ENCODE data around the gene COMMD10. TPM values are rescaled to one million over a fixed set of nuclear protein-coding genes. Genes with fewer than 3 reads are reported as not detected.

Gene COMMD10
- total and polyA plus RNA-seq, 4 experiments from 2014 or later, result 31.4 to 54.3 (median 35.2) TPM

DNA sequence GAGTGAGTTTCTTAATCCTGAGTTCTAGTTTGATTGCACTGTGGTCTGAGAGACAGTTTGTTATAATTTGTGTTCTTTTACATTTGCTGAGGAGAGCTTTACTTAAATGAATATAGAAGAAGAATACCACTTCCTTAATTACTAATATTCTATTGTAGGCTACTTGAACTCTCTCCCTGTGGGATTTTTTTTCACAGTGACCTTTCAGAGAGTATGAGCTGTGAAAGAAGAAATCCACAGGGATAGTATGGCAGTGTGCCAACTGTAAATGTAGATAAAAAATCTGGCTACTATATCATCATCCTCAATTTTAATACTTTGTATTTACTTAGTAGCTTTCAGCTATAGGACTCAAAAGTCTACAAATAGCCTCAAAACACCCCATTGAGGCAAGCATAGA, 67.3 kb downstream of the COMMD10 start:
- Mint-ChIP-seq H3K4me3 (no peak overlapping the region), H3K9me3 (peaks cover 0 to 9% (median 0%) of the 10 kb centered on the region in 8 donors), H3K27me3 (no peaks in the 10 kb centered on the region), H3K36me3 (peaks cover 7 to 22% of the 10 kb centered on the region in 2 donors), H3K27ac (no peak overlapping the region), H3K4me1 (peaks cover 5 to 9% (median 7%) of the 10 kb centered on the region in 4 donors)
- POLR2A ChIA-PET (ENCODE audit: partially characterized antibody), result no interaction called here
- CTCF ChIA-PET (ENCODE audit: partially characterized antibody), result interaction anchor here (1.2 kb wide), 1 partner anchor 15 kb away, joined by 6 read pairs; no protein-coding TSS in a partner anchor
- DNase-seq, result no peak
- Histone ChIP-seq H3K27ac (ENCODE audit: low read depth, low read length) (no peak overlapping the region), H3K4me3 (ENCODE audit: low read length in 2 of 2) (no peak overlapping the region), H3K36me3 (ENCODE audit: insufficient read depth, low read length) (no peaks in the 10 kb centered on the region), H3K9me3 (ENCODE audit: control insufficient read depth in 1 of 2, low read length in 2 of 2) (no peaks in the 10 kb centered on the region), H3K4me1 (ENCODE audit: insufficient read depth, low read length) (no peaks in the 10 kb centered on the region), H3K27me3 (ENCODE audit: insufficient read depth, low read length) (no peaks in the 10 kb centered on the region)
- intact Hi-C loops (cut with micrococcal nuclease), result no loop called here

DNA sequence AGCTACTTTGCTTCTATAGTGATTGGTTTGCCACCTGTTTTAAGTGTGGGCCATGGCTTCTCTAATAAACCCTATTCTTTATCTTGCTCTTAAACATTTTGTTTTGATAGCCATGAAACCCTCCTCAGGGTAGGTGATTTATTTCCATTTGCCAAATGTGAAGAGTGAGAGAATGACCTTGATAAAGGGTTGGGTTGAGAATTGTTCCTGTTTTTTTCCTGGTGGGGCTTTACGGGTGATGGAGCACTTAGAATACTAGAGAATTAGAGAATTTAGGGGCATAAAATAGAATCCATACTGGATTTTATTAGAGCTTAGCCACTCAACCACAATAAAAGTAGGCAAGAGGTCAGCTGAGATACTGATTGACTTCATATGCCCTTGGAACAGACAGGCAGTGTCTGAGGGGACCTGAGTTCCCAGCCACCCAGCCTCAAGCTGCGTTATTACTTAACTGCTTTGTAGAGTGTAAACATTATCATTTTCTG, 68.9 kb downstream of the COMMD10 start:
- DNase-seq, result no peak
- H3K4me3 ChIP-seq (ENCODE audit: low read length in 2 of 2), result no peak overlapping the region
- H3K27me3 ChIP-seq (ENCODE audit: insufficient read depth, low read length), result no peaks in the 10 kb centered on the region
- ChIA-PET CTCF (ENCODE audit: partially characterized antibody) (interaction anchor here (1.2 to 1.3 kb wide), 2 partner anchors 9 to 17 kb away, joined by 3 to 6 read pairs; no protein-coding TSS in a partner anchor), POLR2A (ENCODE audit: partially characterized antibody) (no interaction called here)
- no peaks in the 10 kb centered on the region for H3K4me1 ChIP-seq (ENCODE audit: insufficient read depth, low read length)
- H3K36me3 ChIP-seq (ENCODE audit: insufficient read depth, low read length), result no peaks in the 10 kb centered on the region
- peaks cover 0 to 4% (median 0%) of the 10 kb centered on the region in 8 donors for H3K9me3 Mint-ChIP-seq
- H3K27me3 Mint-ChIP-seq, result no peaks in the 10 kb centered on the region
- no peaks in the 10 kb centered on the region for H3K9me3 ChIP-seq (ENCODE audit: control insufficient read depth in 1 of 2, low read length in 2 of 2)
- peaks cover 6 to 14% (median 10%) of the 10 kb centered on the region in 4 donors for H3K4me1 Mint-ChIP-seq
- intact Hi-C loops (cut with micrococcal nuclease), result no loop called here
- no peak overlapping the region for H3K27ac ChIP-seq (ENCODE audit: low read depth, low read length)
- no peak overlapping the region for H3K27ac Mint-ChIP-seq
- peak overlapping the region in 1 of 8 donors; percentile 15 for H3K4me3 Mint-ChIP-seq
- H3K36me3 Mint-ChIP-seq, result peaks cover 4 to 22% of the 10 kb centered on the region in 2 donors

DNA sequence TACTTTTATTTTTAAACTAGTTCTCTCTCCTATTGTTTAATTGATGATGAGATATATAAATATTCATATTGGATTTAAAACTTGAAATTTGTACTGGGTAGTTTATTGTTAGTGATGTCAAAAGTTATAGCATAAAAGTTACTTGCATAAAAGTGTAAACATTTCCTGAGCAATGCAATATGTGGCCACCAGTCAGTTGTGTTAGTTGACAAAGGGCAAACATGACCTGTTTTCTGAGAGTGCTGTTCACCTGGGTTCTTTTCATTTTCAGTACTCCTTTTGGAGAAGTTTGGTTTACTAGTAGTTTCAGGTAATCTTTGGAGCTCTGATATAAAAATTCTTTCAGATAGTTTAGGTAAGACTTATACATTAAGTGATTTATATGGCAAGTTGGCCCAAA, 69.4 kb downstream of the COMMD10 start:
- POLR2A ChIA-PET (ENCODE audit: partially characterized antibody), result no interaction called here
- Mint-ChIP-seq H3K4me3 (no peak overlapping the region), H3K27me3 (no peaks in the 10 kb centered on the region), H3K27ac (peak overlapping the region in 1 of 7 donors; percentile 9), H3K9me3 (no peaks in the 10 kb centered on the region), H3K4me1 (peaks cover 6 to 19% (median 13%) of the 10 kb centered on the region in 4 donors), H3K36me3 (peaks cover 4 to 24% of the 10 kb centered on the region in 2 donors)
- Histone ChIP-seq H3K4me1 (ENCODE audit: insufficient read depth, low read length) (no peaks in the 10 kb centered on the region), H3K27me3 (ENCODE audit: insufficient read depth, low read length) (no peaks in the 10 kb centered on the region), H3K27ac (ENCODE audit: low read depth, low read length) (no peak overlapping the region), H3K4me3 (ENCODE audit: low read length in 2 of 2) (no peak overlapping the region), H3K9me3 (ENCODE audit: control insufficient read depth in 1 of 2, low read length in 2 of 2) (no peaks in the 10 kb centered on the region), H3K36me3 (ENCODE audit: insufficient read depth, low read length) (no peaks in the 10 kb centered on the region)
- intact Hi-C loops (cut with micrococcal nuclease), result no loop called here
- no peak for DNase-seq
- CTCF ChIA-PET (ENCODE audit: partially characterized antibody), result interaction anchor here (1.3 kb wide), 1 partner anchor 8 kb away, joined by 3 read pairs; no protein-coding TSS in a partner anchor

DNA sequence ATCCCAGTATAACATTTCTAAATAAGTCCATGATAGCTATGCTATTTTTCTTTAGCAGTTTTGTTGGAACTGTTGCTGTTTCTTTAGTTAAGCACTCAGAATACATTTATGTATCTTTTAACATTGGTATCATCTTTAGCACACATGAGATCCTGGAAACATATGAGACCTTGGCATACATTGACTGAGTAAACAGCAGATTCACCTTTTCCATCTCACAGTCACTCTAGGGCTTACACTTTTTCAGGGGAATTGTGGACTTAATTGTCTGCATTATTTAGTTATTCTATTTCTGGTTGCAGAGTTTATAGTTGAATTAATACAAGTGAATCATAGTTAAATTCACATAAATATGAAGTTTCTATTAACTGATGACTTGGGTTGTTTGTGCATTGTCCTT, 70.1 kb downstream of the COMMD10 start:
- Histone ChIP-seq H3K36me3 (ENCODE audit: insufficient read depth, low read length) (no peaks in the 10 kb centered on the region), H3K27me3 (ENCODE audit: insufficient read depth, low read length) (no peaks in the 10 kb centered on the region), H3K9me3 (ENCODE audit: control insufficient read depth in 1 of 2, low read length in 2 of 2) (no peaks in the 10 kb centered on the region), H3K4me1 (ENCODE audit: insufficient read depth, low read length) (no peaks in the 10 kb centered on the region), H3K4me3 (ENCODE audit: low read length in 2 of 2) (no peak overlapping the region), H3K27ac (ENCODE audit: low read depth, low read length) (no peak overlapping the region)
- Mint-ChIP-seq H3K27ac (no peak overlapping the region), H3K9me3 (no peaks in the 10 kb centered on the region), H3K4me1 (peaks cover 6 to 26% (median 16%) of the 10 kb centered on the region in 4 donors), H3K36me3 (peaks cover 7 to 29% of the 10 kb centered on the region in 2 donors), H3K4me3 (no peak overlapping the region), H3K27me3 (no peaks in the 10 kb centered on the region)
- ChIA-PET CTCF (ENCODE audit: partially characterized antibody) (no interaction called here), POLR2A (ENCODE audit: partially characterized antibody) (no interaction called here)
- DNase-seq, result no peak
- intact Hi-C loops (cut with micrococcal nuclease), result no loop called here

DNA sequence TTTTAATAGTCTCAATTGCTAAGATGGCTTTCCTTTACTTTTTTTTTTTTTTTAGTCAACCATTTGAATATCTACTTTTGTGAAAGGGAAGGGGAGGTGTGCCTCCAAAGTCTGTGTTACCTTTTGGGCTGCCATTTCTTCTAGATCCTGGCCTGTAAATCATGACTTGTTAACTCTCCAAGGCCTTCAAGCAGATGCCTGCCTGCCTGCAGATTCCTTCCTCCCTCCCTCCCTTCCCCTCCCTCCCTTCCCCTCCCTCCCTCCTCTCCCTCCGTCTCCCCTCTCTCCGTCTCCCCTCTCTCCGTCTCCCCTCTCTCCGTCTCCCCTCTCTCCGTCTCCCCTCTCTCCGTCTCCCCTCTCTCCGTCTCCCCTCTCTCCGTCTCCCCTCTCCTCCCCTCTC, 73.1 kb downstream of the COMMD10 start:
- H3K4me1 ChIP-seq (ENCODE audit: insufficient read depth, low read length), result no peaks in the 10 kb centered on the region
- Mint-ChIP-seq H3K9me3 (no peaks in the 10 kb centered on the region), H3K27ac (no peak overlapping the region), H3K27me3 (no peaks in the 10 kb centered on the region), H3K36me3 (peaks cover 8 to 23% of the 10 kb centered on the region in 2 donors), H3K4me1 (peaks cover 0 to 18% (median 14%) of the 10 kb centered on the region in 4 donors), H3K4me3 (no peak overlapping the region)
- H3K27me3 ChIP-seq (ENCODE audit: insufficient read depth, low read length), result no peaks in the 10 kb centered on the region
- ChIA-PET CTCF (ENCODE audit: partially characterized antibody) (no interaction called here), POLR2A (ENCODE audit: partially characterized antibody) (no interaction called here)
- no peaks in the 10 kb centered on the region for H3K36me3 ChIP-seq (ENCODE audit: insufficient read depth, low read length)
- DNase-seq, result no peak
- no peaks in the 10 kb centered on the region for H3K9me3 ChIP-seq (ENCODE audit: control insufficient read depth in 1 of 2, low read length in 2 of 2)
- intact Hi-C loops (cut with micrococcal nuclease), result no loop called here
- H3K27ac ChIP-seq (ENCODE audit: low read depth, low read length), result no peak overlapping the region
- H3K4me3 ChIP-seq (ENCODE audit: low read length in 2 of 2), result no peak overlapping the region

DNA sequence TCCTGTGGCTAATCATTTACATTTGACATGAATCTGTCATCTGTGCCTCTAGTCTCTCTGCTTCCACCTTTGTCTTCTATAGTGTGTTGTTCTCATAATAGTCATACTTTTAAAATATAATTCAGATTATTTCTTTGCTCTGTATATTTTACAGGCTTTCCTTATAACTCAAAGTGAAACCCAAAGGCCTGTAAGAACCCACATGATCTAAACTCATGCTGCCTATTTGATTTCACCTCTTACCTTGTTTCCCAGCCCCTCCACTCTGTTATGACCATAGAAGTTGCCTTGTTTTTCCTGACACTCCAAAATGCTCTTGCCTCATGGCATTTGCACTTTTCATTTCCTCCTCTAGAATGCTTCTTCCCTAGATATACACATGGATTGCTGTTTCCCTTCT, 74.2 kb downstream of the COMMD10 start:
- Histone ChIP-seq H3K9me3 (ENCODE audit: control insufficient read depth in 1 of 2, low read length in 2 of 2) (no peaks in the 10 kb centered on the region), H3K27me3 (ENCODE audit: insufficient read depth, low read length) (no peaks in the 10 kb centered on the region), H3K4me1 (ENCODE audit: insufficient read depth, low read length) (no peaks in the 10 kb centered on the region), H3K36me3 (ENCODE audit: insufficient read depth, low read length) (no peaks in the 10 kb centered on the region), H3K4me3 (ENCODE audit: low read length in 2 of 2) (no peak overlapping the region), H3K27ac (ENCODE audit: low read depth, low read length) (no peak overlapping the region)
- H3K9me3 Mint-ChIP-seq, result no peaks in the 10 kb centered on the region
- intact Hi-C loops (cut with micrococcal nuclease), result no loop called here
- ChIA-PET POLR2A (ENCODE audit: partially characterized antibody) (no interaction called here), CTCF (ENCODE audit: partially characterized antibody) (no interaction called here)
- DNase-seq, result no peak
- peaks cover 11 to 23% of the 10 kb centered on the region in 2 donors for H3K36me3 Mint-ChIP-seq
- H3K27me3 Mint-ChIP-seq, result no peaks in the 10 kb centered on the region
- H3K4me1 Mint-ChIP-seq, result peaks cover 0 to 18% (median 13%) of the 10 kb centered on the region in 4 donors
- H3K4me3 Mint-ChIP-seq, result no peak overlapping the region
- peak overlapping the region in 1 of 7 donors; percentile 40 for H3K27ac Mint-ChIP-seq

DNA sequence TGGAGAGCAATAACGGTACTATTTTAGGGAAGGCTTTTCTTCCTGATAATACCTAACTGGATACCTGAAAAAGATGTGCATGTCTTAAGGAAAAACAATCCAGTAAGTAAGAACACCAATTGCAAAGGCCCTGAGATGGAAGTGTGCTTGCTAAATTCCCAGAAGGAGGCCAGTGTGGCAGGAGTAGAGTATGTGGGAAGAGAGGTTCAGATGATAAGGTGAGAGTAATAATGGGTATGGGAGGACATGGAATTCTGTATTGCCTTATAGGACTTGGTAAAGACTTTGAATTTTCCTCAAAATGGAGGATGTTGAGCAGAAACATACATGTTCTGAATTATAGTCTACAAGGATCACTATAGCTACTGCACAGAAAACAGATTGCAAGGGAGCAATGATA, 89.3 kb downstream of the COMMD10 start:
- CTCF ChIA-PET (ENCODE audit: partially characterized antibody), result no interaction called here
- no peaks in the 10 kb centered on the region for H3K9me3 ChIP-seq (ENCODE audit: control insufficient read depth in 1 of 2, low read length in 2 of 2)
- no peaks in the 10 kb centered on the region for H3K36me3 ChIP-seq (ENCODE audit: insufficient read depth, low read length)
- H3K4me3 ChIP-seq (ENCODE audit: low read length in 2 of 2), result no peak overlapping the region
- Mint-ChIP-seq H3K27me3 (no peaks in the 10 kb centered on the region), H3K9me3 (peaks cover 0 to 23% (median 8%) of the 10 kb centered on the region in 8 donors), H3K27ac (no peak overlapping the region), H3K4me3 (no peak overlapping the region), H3K4me1 (peaks cover 0 to 9% (median 5%) of the 10 kb centered on the region in 4 donors), H3K36me3 (peaks cover 16 to 33% of the 10 kb centered on the region in 2 donors)
- no peaks in the 10 kb centered on the region for H3K4me1 ChIP-seq (ENCODE audit: insufficient read depth, low read length)
- H3K27ac ChIP-seq (ENCODE audit: low read depth, low read length), result no peak overlapping the region
- POLR2A ChIA-PET (ENCODE audit: partially characterized antibody), result no interaction called here
- no peaks in the 10 kb centered on the region for H3K27me3 ChIP-seq (ENCODE audit: insufficient read depth, low read length)
- intact Hi-C loops (cut with micrococcal nuclease), result no loop called here
- DNase-seq, result no peak

All from CD4-positive, alpha-beta memory T cell (primary cell).